A549 treated with AZD9567 at 1 μM for 4 hours (cell line): ENCODE results near the gene TSPAN14. TPM values are rescaled to one million over a fixed set of nuclear protein-coding genes. Genes with fewer than 3 reads are reported as not detected.

Source experiments
- total RNA-seq: library from RNA; stranded (reverse); fragments of 200-300 nt; extraction: Qiagen RNA extraction; gene quantifications from 5 replicates; pipeline ENCODE4 v1.2.3, GENCODE V29; 2022; ENCODE audit not compliant: insufficient read depth

Gene TSPAN14
- 102 to 127 TPM (median 124 TPM) in 5 replicates for total RNA-seq

GRCh38 chr10:80453842-80454512 is at the start of gene TSPAN14:
TSS of gene TSPAN14 (plus strand) at chr10:80454310. CDS start at chr10:80489234, 34,924 bp downstream.

GRCh38 chr10:80408242-80409101 is 45.6 kb upstream of the TSPAN14 start, which contains the start of gene PRXL2A:
TSS of gene PRXL2A (plus strand) at chr10:80408551. CDS start at chr10:80420468, 11,917 bp downstream.

GRCh38 chr10:80537736-80538480 is 83.8 kb downstream of the TSPAN14 start, which contains the start of gene SH2D4B:
TSS of gene SH2D4B (plus strand) at chr10:80537902. CDS start at chr10:80538332, 430 bp downstream.

Other genes starting within 250 kb of the TSPAN14 start
- gene ANXA11, start 248.8 kb upstream of the TSPAN14 start, total RNA-seq: 143 to 204 TPM (median 191 TPM) in 5 replicates
- gene MAT1A, start 164.7 kb upstream of the TSPAN14 start, total RNA-seq: 0.06 TPM in 1 of 5 replicates, not detected in the others
- gene DYDC1, start 97.6 kb upstream of the TSPAN14 start, total RNA-seq: not detected in 5 replicates
- 0.06 to 0.11 TPM (median 0.07 TPM) in 3 of 5 replicates, not detected in the others for gene DYDC2, start 97.5 kb upstream of the TSPAN14 start, total RNA-seq
- gene PRXL2A, start 45.8 kb upstream of the TSPAN14 start, total RNA-seq: 39.1 to 53.9 TPM (median 42.3 TPM) in 5 replicates
- 0.05 to 0.07 TPM in 2 of 5 replicates, not detected in the others for gene SH2D4B, start 83.6 kb downstream of the TSPAN14 start, total RNA-seq